Measurements from ENCODE around the gene SCEL. TPM values are rescaled to one million over a fixed set of nuclear protein-coding genes. Genes with fewer than 3 reads are reported as not detected.

Gene SCEL
- total RNA-seq, 1 donor from 2014 or later: not detected

GRCh38 chr13:77532983-77533382 is 2.5 kb upstream of the SCEL start:
- no peak overlapping the region for H3K4me3 Mint-ChIP-seq (ENCODE audit: unreplicated experiment)
- DNase-seq (ENCODE audit: low spot score): no peak
- H3K27ac Mint-ChIP-seq (ENCODE audit: unreplicated experiment): no peak overlapping the region

DNA sequence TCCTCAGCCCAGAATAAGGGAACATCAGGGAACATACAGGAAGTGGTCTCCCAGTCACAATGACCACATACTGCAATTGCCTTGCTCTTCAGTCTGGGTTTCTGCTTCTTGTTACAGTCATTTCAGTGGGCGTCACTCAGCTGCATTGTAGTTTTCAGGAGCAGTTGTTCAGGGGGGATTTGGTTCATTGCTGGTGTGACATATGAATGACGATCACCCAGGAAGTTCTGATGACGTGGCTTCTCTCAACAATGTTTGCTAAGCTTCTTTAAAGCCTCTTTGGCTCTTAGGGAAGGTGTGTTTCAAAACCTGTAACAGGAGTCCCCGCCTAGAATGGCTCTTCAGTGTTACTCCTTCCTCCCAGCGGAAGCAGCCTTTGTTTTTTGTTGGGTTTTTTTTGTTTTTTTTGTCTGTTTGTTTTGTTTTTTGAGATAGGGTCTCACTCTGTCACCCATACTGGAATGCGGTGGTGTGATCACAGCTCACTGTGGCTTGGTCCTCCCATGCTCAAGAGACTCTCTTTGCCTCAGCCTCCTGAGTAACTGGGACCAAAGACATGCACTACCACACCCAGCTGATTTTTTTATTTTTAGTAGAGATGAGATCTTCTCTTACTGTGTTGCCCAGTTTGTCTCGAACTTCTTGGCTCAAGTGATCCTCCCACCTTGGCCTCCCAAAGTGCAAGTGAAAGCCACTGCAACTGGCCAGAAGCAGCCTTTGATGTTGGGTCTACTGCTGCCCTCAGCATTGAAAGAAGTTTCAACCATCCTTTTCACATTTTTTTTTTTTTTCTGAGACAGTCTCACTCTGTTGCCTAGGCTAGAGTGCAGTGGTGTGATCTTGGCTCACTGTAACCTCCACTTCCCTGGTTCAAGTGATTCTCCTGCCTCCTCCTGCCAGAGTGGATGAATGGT is 1.4 kb upstream of the SCEL start:
- no peaks in the 10 kb centered on the region for H3K27me3 Mint-ChIP-seq (ENCODE audit: unreplicated experiment)
- no peak overlapping the region for H3K4me3 Mint-ChIP-seq (ENCODE audit: unreplicated experiment)
- no peaks in the 10 kb centered on the region for H3K36me3 Mint-ChIP-seq (ENCODE audit: low read depth, unreplicated experiment)
- no peak for DNase-seq (ENCODE audit: low spot score)
- no peaks in the 10 kb centered on the region for H3K9me3 Mint-ChIP-seq (ENCODE audit: unreplicated experiment)
- no peak for TF ChIP-seq CTCF (IDR thresholded peaks at IDR 0.05; ENCODE audit: unreplicated experiment)
- no peak overlapping the region for H3K27ac Mint-ChIP-seq (ENCODE audit: unreplicated experiment)
- H3K4me1 Mint-ChIP-seq (ENCODE audit: unreplicated experiment): peaks cover 5% of the 10 kb centered on the region

More at GRCh38 chr13:77532983-77533382, 2.5 kb upstream of the SCEL start:
- Mint-ChIP-seq H3K9me3 (ENCODE audit: unreplicated experiment) (no peaks in the 10 kb centered on the region), H3K4me1 (ENCODE audit: unreplicated experiment) (peaks cover 5% of the 10 kb centered on the region), H3K27me3 (ENCODE audit: unreplicated experiment) (no peaks in the 10 kb centered on the region), H3K36me3 (ENCODE audit: low read depth, unreplicated experiment) (no peaks in the 10 kb centered on the region)
- no peak for TF ChIP-seq CTCF (IDR thresholded peaks at IDR 0.05; ENCODE audit: unreplicated experiment)

- no peak for DNase-seq (ENCODE audit: low spot score)
- H3K27me3 Mint-ChIP-seq (ENCODE audit: unreplicated experiment): no peaks in the 10 kb centered on the region
- TF ChIP-seq CTCF (IDR thresholded peaks at IDR 0.05; ENCODE audit: unreplicated experiment): no peak
- no peak overlapping the region for H3K27ac Mint-ChIP-seq (ENCODE audit: unreplicated experiment)
- H3K4me1 Mint-ChIP-seq (ENCODE audit: unreplicated experiment): peaks cover 5% of the 10 kb centered on the region
- H3K36me3 Mint-ChIP-seq (ENCODE audit: low read depth, unreplicated experiment): no peaks in the 10 kb centered on the region
- no peaks in the 10 kb centered on the region for H3K9me3 Mint-ChIP-seq (ENCODE audit: unreplicated experiment)
- H3K4me3 Mint-ChIP-seq (ENCODE audit: unreplicated experiment): no peak overlapping the region
These were observed 852 bp downstream of the SCEL start for GRCh38 chr13:77536358-77536757.

GRCh38 chr13:77537289-77537919 is 1.9 kb downstream of the SCEL start:
- no peak for DNase-seq (ENCODE audit: low spot score)
- no peak for TF ChIP-seq CTCF (IDR thresholded peaks at IDR 0.05; ENCODE audit: unreplicated experiment)
- H3K4me3 Mint-ChIP-seq (ENCODE audit: unreplicated experiment): no peak overlapping the region

GRCh38 chr13:77543711-77544110 is 8.2 kb downstream of the SCEL start:
- no peaks in the 10 kb centered on the region for H3K36me3 Mint-ChIP-seq (ENCODE audit: low read depth, unreplicated experiment)

More at GRCh38 chr13:77537289-77537919, 1.9 kb downstream of the SCEL start:
- Mint-ChIP-seq H3K9me3 (ENCODE audit: unreplicated experiment) (no peaks in the 10 kb centered on the region), H3K27ac (ENCODE audit: unreplicated experiment) (no peak overlapping the region), H3K4me1 (ENCODE audit: unreplicated experiment) (peaks cover 5% of the 10 kb centered on the region), H3K27me3 (ENCODE audit: unreplicated experiment) (no peaks in the 10 kb centered on the region), H3K36me3 (ENCODE audit: low read depth, unreplicated experiment) (no peaks in the 10 kb centered on the region)

More at GRCh38 chr13:77543711-77544110, 8.2 kb downstream of the SCEL start:
- no peaks in the 10 kb centered on the region for H3K27me3 Mint-ChIP-seq (ENCODE audit: unreplicated experiment)
- peaks cover 9% of the 10 kb centered on the region for H3K4me1 Mint-ChIP-seq (ENCODE audit: unreplicated experiment)
- no peak for DNase-seq (ENCODE audit: low spot score)
- no peak for TF ChIP-seq CTCF (IDR thresholded peaks at IDR 0.05; ENCODE audit: unreplicated experiment)
- no peaks in the 10 kb centered on the region for H3K9me3 Mint-ChIP-seq (ENCODE audit: unreplicated experiment)
- no peak overlapping the region for H3K4me3 Mint-ChIP-seq (ENCODE audit: unreplicated experiment)
- H3K27ac Mint-ChIP-seq (ENCODE audit: unreplicated experiment): no peak overlapping the region
